Measurements from ENCODE around the gene POFUT2. TPM values are rescaled to one million over a fixed set of nuclear protein-coding genes. Genes with fewer than 3 reads are reported as not detected.

Gene POFUT2
- total RNA-seq, 1 donor = 35.8 TPM

DNA sequence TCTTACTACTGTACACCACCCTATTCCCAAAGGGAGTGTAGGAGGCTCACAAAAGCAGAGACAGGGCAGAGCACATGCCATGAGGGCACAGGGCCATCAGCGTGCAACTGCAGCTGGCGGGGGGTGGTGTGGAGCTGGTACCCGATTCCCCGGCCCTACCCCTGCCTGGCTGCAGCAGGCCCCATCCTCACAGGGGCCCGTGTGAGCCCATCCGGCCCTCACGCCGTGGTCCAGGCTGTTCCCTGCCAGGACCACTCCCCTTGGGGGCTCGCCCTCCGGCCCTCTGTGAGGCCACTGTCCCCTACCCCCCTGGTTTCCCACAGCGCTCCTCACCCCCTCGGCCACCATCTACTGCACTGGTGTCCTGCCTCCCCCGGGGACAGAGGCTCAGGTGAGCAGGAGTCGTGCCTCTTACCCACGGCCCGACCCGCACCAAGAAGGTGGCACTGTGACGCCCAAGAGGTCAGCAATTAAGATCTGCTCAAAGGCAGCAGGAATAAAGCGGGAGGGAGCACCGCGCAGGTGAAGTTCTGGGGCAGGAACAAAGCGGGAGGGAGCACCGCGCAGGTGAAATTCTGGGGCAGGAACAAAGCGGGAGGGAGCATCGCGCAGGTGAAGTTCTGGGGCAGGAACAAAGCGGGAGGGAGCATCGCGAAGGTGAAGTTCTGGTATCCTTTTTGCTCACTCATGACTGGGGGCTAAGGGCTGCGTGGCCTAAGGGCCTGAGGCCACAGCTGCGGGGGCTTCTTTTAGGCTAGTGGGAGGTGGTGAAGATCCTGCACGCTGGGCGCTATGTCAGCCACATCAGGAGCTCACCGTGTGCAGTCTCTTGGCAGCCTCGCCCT is 3.9 kb downstream of the POFUT2 start:
- TF ChIP-seq, protein P1, sequence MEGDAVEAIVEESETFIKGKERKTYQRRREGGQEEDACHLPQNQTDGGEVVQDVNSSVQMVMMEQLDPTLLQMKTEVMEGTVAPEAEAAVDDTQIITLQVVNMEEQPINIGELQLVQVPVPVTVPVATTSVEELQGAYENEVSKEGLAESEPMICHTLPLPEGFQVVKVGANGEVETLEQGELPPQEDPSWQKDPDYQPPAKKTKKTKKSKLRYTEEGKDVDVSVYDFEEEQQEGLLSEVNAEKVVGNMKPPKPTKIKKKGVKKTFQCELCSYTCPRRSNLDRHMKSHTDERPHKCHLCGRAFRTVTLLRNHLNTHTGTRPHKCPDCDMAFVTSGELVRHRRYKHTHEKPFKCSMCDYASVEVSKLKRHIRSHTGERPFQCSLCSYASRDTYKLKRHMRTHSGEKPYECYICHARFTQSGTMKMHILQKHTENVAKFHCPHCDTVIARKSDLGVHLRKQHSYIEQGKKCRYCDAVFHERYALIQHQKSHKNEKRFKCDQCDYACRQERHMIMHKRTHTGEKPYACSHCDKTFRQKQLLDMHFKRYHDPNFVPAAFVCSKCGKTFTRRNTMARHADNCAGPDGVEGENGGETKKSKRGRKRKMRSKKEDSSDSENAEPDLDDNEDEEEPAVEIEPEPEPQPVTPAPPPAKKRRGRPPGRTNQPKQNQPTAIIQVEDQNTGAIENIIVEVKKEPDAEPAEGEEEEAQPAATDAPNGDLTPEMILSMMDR (IDR thresholded peaks at IDR 0.05; ENCODE audit: extremely low read depth, low read depth, low read length) = no peak
- Histone ChIP-seq H3K36me3 (ENCODE audit: insufficient read depth, low read length) (peaks cover 66% of the 10 kb centered on the region), H3K27me3 (ENCODE audit: insufficient read depth, low read length) (no peaks in the 10 kb centered on the region), H2AFZ (ENCODE audit: low read length) (no peak overlapping the region), H3K27ac (ENCODE audit: low read depth, low read length) (no peak overlapping the region), H3K79me2 (ENCODE audit: insufficient read depth, low read length) (peaks cover 86% of the 10 kb centered on the region), H3K9me3 (ENCODE audit: low read depth, low read length) (no peaks in the 10 kb centered on the region), H3K4me3 (ENCODE audit: insufficient read depth, low read length) (no peak overlapping the region), H3K4me1 (ENCODE audit: insufficient read depth, low read length) (peaks cover 9% of the 10 kb centered on the region), H4K20me1 (ENCODE audit: insufficient read depth, low read length) (peaks cover 67% of the 10 kb centered on the region), H3K4me2 (ENCODE audit: insufficient read depth, low read length) (no peak overlapping the region)
- DNase-seq (ENCODE audit: insufficient read length, low spot score, missing footprints) = peak; percentile 66

DNA sequence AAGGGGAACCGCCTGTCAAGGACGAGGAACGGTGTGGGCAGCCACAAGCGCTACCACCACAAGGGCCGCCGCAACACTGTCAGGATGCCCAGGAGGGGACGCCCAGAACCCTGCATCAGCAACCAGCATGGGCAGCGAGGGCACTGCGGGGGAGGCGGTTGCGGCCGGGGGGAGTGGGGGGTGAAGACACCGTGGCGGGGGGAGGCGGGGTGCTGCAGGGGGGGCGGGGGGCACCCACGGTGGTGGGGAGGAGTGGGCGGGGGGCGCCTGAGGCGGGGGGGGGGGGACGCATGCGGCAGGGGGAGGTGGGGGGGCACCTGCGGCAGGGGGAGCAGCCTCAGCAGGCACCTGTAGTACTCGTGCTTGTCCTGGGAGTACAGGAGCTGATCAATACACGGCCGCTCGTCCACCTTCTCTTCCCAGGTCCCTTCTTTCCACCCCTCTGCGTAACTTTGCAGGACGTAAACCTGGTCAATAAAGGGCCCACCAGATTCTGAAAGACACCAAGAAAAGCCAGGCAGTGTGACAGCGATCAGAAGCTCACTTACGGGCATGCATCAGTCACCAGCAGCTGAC is 4.6 kb downstream of the POFUT2 start:
- Histone ChIP-seq H3K79me2 (ENCODE audit: insufficient read depth, low read length) (peaks cover 87% of the 10 kb centered on the region), H3K4me3 (ENCODE audit: insufficient read depth, low read length) (no peak overlapping the region), H3K9me3 (ENCODE audit: low read depth, low read length) (no peaks in the 10 kb centered on the region), H2AFZ (ENCODE audit: low read length) (no peak overlapping the region), H3K4me2 (ENCODE audit: insufficient read depth, low read length) (no peak overlapping the region), H4K20me1 (ENCODE audit: insufficient read depth, low read length) (peaks cover 73% of the 10 kb centered on the region), H3K27me3 (ENCODE audit: insufficient read depth, low read length) (no peaks in the 10 kb centered on the region), H3K36me3 (ENCODE audit: insufficient read depth, low read length) (peaks cover 74% of the 10 kb centered on the region), H3K27ac (ENCODE audit: low read depth, low read length) (no peak overlapping the region), H3K4me1 (ENCODE audit: insufficient read depth, low read length) (peaks cover 4% of the 10 kb centered on the region)
- TF ChIP-seq, protein P1 (IDR thresholded peaks at IDR 0.05; ENCODE audit: extremely low read depth, low read depth, low read length) = no peak
- DNase-seq (ENCODE audit: insufficient read length, low spot score, missing footprints) = peak; percentile 29

DNA sequence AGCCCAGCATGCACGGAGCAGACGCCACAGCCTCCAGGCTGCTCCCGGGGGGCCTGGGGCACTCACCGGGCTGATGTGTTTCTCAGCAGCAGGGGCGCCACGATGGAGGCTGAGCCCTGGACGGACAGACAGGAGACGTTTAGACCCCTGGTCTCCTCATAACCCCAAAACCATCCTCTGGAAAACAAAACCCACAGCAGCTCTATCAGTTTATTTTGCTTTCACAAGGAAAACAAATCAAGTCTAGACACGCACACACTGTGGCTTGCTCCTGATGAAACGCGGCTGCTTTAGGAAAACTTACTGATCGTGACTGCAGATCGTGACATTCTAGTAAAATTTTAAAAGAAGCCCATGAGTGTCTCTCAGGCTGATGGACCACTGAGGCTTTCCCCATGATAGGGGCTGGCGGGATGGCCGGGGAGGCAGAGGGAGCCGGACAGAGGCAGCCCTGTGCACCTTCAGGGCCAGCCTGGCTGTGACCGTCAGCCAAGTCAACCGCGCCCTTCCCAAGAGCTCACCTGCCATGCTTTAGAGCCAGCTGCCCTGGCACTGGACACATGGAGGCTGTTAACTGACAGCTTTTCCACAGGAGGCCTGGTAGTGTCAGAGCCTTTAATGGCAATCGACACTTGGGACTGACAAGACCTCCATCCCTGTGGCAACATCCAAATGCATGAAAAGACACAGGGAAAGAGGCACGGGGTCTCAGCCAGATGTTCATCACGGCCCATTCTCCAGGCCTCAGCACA is 5.2 kb downstream of the POFUT2 start:
- peak; percentile 23 for DNase-seq (ENCODE audit: insufficient read length, low spot score, missing footprints)
- H2AFZ ChIP-seq (ENCODE audit: low read length) = no peak overlapping the region
- peaks cover 77% of the 10 kb centered on the region for H4K20me1 ChIP-seq (ENCODE audit: insufficient read depth, low read length)
- peaks cover 80% of the 10 kb centered on the region for H3K36me3 ChIP-seq (ENCODE audit: insufficient read depth, low read length)
- peaks cover 87% of the 10 kb centered on the region for H3K79me2 ChIP-seq (ENCODE audit: insufficient read depth, low read length)
- TF ChIP-seq, protein P1 (IDR thresholded peaks at IDR 0.05; ENCODE audit: extremely low read depth, low read depth, low read length) = no peak
- no peak overlapping the region for H3K4me2 ChIP-seq (ENCODE audit: insufficient read depth, low read length)
- H3K27me3 ChIP-seq (ENCODE audit: insufficient read depth, low read length) = no peaks in the 10 kb centered on the region
- H3K9me3 ChIP-seq (ENCODE audit: low read depth, low read length) = no peaks in the 10 kb centered on the region
- H3K4me3 ChIP-seq (ENCODE audit: insufficient read depth, low read length) = no peak overlapping the region
- H3K4me1 ChIP-seq (ENCODE audit: insufficient read depth, low read length) = peaks cover 4% of the 10 kb centered on the region
- no peak overlapping the region for H3K27ac ChIP-seq (ENCODE audit: low read depth, low read length)

Data from osteoblast (primary cell).